ENCODE results near the gene ANKRD13B.

DNA sequence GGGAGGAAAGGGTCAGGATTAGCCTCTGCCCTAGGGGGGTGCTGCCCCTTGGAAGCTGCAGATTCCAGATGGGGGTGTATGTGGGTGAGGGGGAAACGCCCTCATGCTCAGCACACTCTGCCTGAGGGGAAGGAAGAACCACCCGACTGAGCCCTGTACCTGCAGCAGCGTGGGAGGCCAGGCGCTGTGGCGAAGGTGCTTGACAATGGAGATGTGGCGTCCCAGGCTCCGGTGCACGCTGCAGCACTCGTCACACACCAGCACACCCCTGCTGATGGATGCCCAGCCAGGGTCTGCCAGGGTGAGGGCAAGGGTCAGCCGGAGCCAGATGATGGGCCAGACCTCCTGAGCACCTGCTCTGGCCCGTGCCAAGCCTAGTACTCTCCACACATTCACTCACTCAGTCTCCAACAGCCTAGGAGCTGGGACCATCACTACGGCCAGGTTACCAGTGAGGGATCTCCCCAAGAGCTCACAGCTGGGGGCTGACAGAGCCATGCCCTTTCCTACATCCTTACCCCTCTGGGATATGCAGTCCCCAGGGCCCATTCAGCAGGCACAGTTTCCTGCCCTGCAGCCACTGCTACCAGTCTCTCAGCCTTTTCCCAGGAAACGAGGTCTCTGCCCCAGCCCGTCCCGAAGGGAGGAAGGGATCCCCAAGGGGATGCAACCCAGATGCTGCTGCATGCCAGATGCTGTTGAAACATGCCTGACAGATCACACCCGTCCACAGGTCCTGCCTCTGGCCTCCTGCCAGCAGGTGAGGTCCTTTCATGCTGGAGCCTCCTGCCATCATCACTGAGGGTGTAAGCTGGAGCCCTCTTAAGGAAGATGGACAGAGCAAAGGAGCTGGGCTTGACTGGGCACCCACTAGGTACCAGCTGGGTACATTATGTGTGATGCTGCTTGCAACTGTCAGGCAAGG is 9.3 kb upstream of the ANKRD13B start:
- no peak for TF ChIP-seq CTCF (IDR thresholded peaks at IDR 0.05)
- no peak for TF ChIP-seq EZH2 (IDR thresholded peaks at IDR 0.05)
- no peak for TF ChIP-seq EZH2phosphoT487 (IDR thresholded peaks at IDR 0.05)
